Bronchus fibroblast of lung (primary cell): ENCODE results near the gene CCK. TPM values are rescaled to one million over a fixed set of nuclear protein-coding genes. Genes with fewer than 3 reads are reported as not detected.

Experiments used
- total RNA-seq: library from RNA; depleted of rRNA; stranded (reverse); fragments of >200 nt; gene quantifications from 2 replicates; pipeline ENCODE4 v1.2.3, GENCODE V29; 2015

CCK gene
- 2.7 and 2.9 TPM in 2 replicates for total RNA-seq

GRCh38 chr3:42266085-42266484, at the start of gene CCK:
CCK (minus strand) TSS chr3:42266185; CDS start chr3:42263630, 2,555 bp downstream.

Other genes starting within 250 kb of the CCK start
- 17.8 and 18.0 TPM in 2 replicates for gene TRAK1, start 174.8 kb downstream of the CCK start, total RNA-seq
- gene LYZL4, start 144.4 kb upstream of the CCK start, total RNA-seq: not detected in 2 replicates
- under 0.01 and 0.17 TPM in 2 replicates for gene VIPR1, start 236.5 kb upstream of the CCK start, total RNA-seq